ENCODE measurements around the gene FOXB1.

The FOXB1 gene

GRCh38 chr15:59994526-59994887, 9.6 kb upstream of the FOXB1 start:
- DNase-seq (ENCODE audit: insufficient read length, low spot score) = no peak
- TF ChIP-seq, protein P1, sequence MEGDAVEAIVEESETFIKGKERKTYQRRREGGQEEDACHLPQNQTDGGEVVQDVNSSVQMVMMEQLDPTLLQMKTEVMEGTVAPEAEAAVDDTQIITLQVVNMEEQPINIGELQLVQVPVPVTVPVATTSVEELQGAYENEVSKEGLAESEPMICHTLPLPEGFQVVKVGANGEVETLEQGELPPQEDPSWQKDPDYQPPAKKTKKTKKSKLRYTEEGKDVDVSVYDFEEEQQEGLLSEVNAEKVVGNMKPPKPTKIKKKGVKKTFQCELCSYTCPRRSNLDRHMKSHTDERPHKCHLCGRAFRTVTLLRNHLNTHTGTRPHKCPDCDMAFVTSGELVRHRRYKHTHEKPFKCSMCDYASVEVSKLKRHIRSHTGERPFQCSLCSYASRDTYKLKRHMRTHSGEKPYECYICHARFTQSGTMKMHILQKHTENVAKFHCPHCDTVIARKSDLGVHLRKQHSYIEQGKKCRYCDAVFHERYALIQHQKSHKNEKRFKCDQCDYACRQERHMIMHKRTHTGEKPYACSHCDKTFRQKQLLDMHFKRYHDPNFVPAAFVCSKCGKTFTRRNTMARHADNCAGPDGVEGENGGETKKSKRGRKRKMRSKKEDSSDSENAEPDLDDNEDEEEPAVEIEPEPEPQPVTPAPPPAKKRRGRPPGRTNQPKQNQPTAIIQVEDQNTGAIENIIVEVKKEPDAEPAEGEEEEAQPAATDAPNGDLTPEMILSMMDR (IDR thresholded peaks at IDR 0.05; ENCODE audit: insufficient read depth, missing control alignments) = no peak
- FAIRE-seq = no peak

GRCh38 chr15:59994888-59995557, 9.1 kb upstream of the FOXB1 start:
- TF ChIP-seq, protein P1 (IDR thresholded peaks at IDR 0.05; ENCODE audit: insufficient read depth, missing control alignments) = no peak
- DNase-seq (ENCODE audit: insufficient read length, low spot score) = no peak
- FAIRE-seq = no peak

DNA sequence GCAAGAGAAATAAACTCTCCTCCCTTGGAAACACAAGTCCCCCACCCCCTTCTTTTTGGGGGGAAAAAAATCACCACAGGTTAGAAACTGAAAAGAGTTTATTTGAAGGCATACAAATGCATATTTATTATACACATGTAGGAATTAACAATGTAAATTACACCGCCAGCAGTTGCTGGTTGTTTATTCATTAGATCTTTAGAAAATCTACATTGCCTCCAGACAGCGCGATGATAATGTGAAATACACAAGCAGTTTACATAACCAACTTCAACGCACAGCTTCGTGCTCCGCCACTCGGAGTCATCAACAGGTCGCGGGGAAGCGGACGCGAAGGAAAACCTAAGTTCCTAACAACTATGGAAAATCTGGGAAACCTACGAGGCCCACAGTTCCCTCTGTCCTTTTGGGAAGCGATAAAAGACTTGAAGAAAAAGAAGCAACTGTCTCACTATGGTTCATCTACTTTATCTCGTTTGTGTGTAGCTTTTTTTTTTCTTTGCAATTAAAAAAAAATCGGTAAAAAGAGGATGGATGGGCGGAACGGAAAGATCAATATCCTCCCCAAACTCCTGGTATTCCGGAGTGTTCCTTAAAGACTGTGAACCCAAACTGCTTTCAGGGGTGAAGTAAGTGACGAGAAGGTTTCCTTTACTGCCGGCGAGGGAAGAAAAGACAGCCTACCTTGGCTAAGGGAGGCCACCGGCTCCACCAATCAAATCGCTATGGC, 8.4 kb upstream of the FOXB1 start:
- no peak for DNase-seq (ENCODE audit: insufficient read length, low spot score)
- no peak for FAIRE-seq
- TF ChIP-seq, protein P1 (IDR thresholded peaks at IDR 0.05; ENCODE audit: insufficient read depth, missing control alignments) = no peak

GRCh38 chr15:59996298-59997041, 7.6 kb upstream of the FOXB1 start:
- FAIRE-seq (no peak), DNase-seq (ENCODE audit: insufficient read length, low spot score) (no peak)
- TF ChIP-seq, protein P1 (IDR thresholded peaks at IDR 0.05; ENCODE audit: insufficient read depth, missing control alignments) = no peak

GRCh38 chr15:59997070-59997701, 6.9 kb upstream of the FOXB1 start:
- no peak for DNase-seq (ENCODE audit: insufficient read length, low spot score)
- no peak for FAIRE-seq
- TF ChIP-seq, protein P1 (IDR thresholded peaks at IDR 0.05; ENCODE audit: insufficient read depth, missing control alignments) = no peak

- TF ChIP-seq, protein P1 (IDR thresholded peaks at IDR 0.05; ENCODE audit: insufficient read depth, missing control alignments) = no peak
- FAIRE-seq (no peak), DNase-seq (ENCODE audit: insufficient read length, low spot score) (no peak)
Measured at GRCh38 chr15:59998305-59998949, 5.7 kb upstream of the FOXB1 start.

Data from D721Med (cell line).